ENCODE results near the gene CAMTA1.

- TF ChIP-seq POLR2A (IDR thresholded peaks at IDR 0.05; ENCODE audit: low read length): no peak
- TF ChIP-seq GATA1 (IDR thresholded peaks at IDR 0.05; ENCODE audit: low read depth, low read length): no peak
These were observed 752.8 kb downstream of the CAMTA1 start for GRCh38 chr1:7538033-7538432.

All from erythroblast (primary cell).